ENCODE data around the gene MUC2. TPM values are rescaled to one million over a fixed set of nuclear protein-coding genes. Genes with fewer than 3 reads are reported as not detected.

Gene MUC2
- total RNA-seq, 4 donors from 2014 or later: 0.08 TPM; not detected in 3

- Histone ChIP-seq H3K36me3 (no peaks in the 10 kb centered on the region), H3K4me3 (no peak overlapping the region), H3K27me3 (peaks cover 67% of the 10 kb centered on the region), H3K9me3 (no peaks in the 10 kb centered on the region), H3K4me1 (no peaks in the 10 kb centered on the region), H3K27ac (no peak overlapping the region)
- WGBS, 2 donors (ENCODE audit: low coverage in 1 of 2): 75 to 80% methylated on average over 1 to 3 of the region's 29 CpGs
- no peak for TF ChIP-seq CTCF (IDR thresholded peaks at IDR 0.05)
- no peak for TF ChIP-seq EP300 (IDR thresholded peaks at IDR 0.05)
- no peak for TF ChIP-seq POLR2A (IDR thresholded peaks at IDR 0.05)
- no peak for TF ChIP-seq POLR2AphosphoS5 (IDR thresholded peaks at IDR 0.05)
- no peak for ATAC-seq
These were observed 33.7 kb downstream of the MUC2 start for GRCh38 chr11:1108246-1108900.

- no peaks in the 10 kb centered on the region for H3K4me1 ChIP-seq
- ATAC-seq: no peak
- no peak for TF ChIP-seq POLR2AphosphoS5 (IDR thresholded peaks at IDR 0.05)
- no peak for TF ChIP-seq POLR2A (IDR thresholded peaks at IDR 0.05)
- no peak for TF ChIP-seq EP300 (IDR thresholded peaks at IDR 0.05)
- TF ChIP-seq CTCF (IDR thresholded peaks at IDR 0.05): no peak
- no peak overlapping the region for H3K27ac ChIP-seq
- no peaks in the 10 kb centered on the region for H3K9me3 ChIP-seq
- no peaks in the 10 kb centered on the region for H3K36me3 ChIP-seq
- WGBS, 2 donors (ENCODE audit: low coverage in 1 of 2): 76 to 85% methylated on average over 7 to 10 of the region's 28 CpGs
- peaks cover 68% of the 10 kb centered on the region for H3K27me3 ChIP-seq
- no peak overlapping the region for H3K4me3 ChIP-seq
These were observed 34.6 kb downstream of the MUC2 start for GRCh38 chr11:1109101-1109917.

DNA sequence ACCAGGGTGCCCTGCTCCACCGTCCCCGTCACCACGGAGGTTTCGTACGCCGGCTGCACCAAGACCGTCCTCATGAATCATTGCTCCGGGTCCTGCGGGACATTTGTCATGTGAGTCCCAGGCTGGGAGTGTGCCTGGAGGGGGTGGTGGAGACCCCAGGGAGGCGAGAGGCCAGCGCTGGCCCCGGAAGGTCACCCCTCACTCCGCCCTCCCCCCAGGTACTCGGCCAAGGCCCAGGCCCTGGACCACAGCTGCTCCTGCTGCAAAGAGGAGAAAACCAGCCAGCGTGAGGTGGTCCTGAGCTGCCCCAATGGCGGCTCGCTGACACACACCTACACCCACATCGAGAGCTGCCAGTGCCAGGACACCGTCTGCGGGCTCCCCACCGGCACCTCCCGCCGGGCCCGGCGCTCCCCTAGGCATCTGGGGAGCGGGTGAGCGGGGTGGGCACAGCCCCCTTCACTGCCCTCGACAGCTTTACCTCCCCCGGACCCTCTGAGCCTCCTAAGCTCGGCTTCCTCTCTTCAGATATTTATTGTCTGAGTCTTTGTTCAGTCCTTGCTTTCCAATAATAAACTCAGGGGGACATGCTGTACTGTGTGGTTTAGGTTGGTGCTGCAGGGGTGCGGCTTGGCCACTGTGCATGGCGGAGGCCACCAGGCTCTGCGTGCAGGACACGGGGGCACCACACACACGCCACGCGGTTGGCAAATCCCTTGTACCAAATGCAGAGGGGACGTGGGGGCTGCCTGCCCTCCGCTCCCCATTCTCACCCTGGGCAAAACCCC, 35.4 kb downstream of the MUC2 start:
- H3K27ac ChIP-seq: no peak overlapping the region
- no peaks in the 10 kb centered on the region for H3K9me3 ChIP-seq
- no peak for TF ChIP-seq POLR2A (IDR thresholded peaks at IDR 0.05)
- no peak for TF ChIP-seq EP300 (IDR thresholded peaks at IDR 0.05)
- TF ChIP-seq POLR2AphosphoS5 (IDR thresholded peaks at IDR 0.05): no peak
- TF ChIP-seq CTCF (IDR thresholded peaks at IDR 0.05): no peak
- no peaks in the 10 kb centered on the region for H3K36me3 ChIP-seq
- ATAC-seq: no peak
- WGBS, 2 donors (ENCODE audit: low coverage in 1 of 2): 86 to 90% methylated on average over 6 to 7 of the region's 39 CpGs
- H3K27me3 ChIP-seq: peaks cover 68% of the 10 kb centered on the region
- H3K4me1 ChIP-seq: no peaks in the 10 kb centered on the region
- no peak overlapping the region for H3K4me3 ChIP-seq

DNA sequence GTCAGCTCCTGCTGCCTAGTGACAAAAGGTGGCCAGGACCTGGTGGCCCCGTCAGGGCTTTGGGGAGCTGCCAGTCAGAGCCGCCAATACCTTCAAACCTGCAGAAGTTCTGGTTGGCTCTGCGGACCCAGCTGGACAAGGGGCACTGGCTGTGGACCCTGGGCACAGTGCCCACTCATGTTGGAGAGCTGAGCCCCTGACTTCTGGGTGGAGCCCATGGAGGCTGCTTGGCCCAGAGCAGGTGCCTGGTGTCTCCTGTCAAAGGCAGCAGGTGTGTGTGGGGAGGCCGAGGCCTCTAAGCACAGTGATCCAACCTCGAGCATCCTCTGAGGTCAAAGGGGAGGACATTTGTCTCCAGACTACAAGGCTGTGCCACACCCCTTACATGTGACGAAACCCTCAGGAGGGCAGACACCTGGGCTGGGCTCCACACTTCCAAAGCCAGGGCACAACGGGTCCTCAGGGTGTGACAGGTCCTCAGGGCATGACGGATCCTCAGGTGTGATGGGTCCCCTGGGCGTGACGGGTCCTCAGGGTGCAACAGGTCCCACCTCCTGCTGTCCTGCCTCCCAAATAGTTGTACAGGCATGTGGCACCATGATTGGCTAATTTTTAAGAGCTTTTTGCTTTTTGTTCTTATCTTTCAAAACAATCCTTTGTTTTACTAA, 37.0 kb downstream of the MUC2 start:
- Histone ChIP-seq H3K36me3 (no peaks in the 10 kb centered on the region), H3K4me1 (no peaks in the 10 kb centered on the region), H3K27me3 (peaks cover 69% of the 10 kb centered on the region), H3K27ac (no peak overlapping the region), H3K9me3 (no peaks in the 10 kb centered on the region), H3K4me3 (no peak overlapping the region)
- WGBS, 2 donors (ENCODE audit: low coverage in 1 of 2): no CpG with 5 or more reads among the region's 10 CpGs
- TF ChIP-seq EP300 (IDR thresholded peaks at IDR 0.05) (no peak), POLR2AphosphoS5 (IDR thresholded peaks at IDR 0.05) (no peak), CTCF (IDR thresholded peaks at IDR 0.05) (no peak), POLR2A (IDR thresholded peaks at IDR 0.05) (no peak)
- no peak for ATAC-seq
